Measurements from ENCODE around the gene GDPD3. TPM values are rescaled to one million over a fixed set of nuclear protein-coding genes. Genes with fewer than 3 reads are reported as not detected.

The GDPD3 gene
- total RNA-seq, 2 experiments from 2014 or later = 5.2 to 6.4 TPM

GRCh38 chr16:30063893-30064728 lies 49.2 kb downstream of the GDPD3 start:
- ChIA-PET CTCF (interaction anchor here (0.9 to 5.0 kb wide), 8 partner anchors 11 to 346 kb away, joined by 3 to 26 read pairs (median 3); partner anchors contain the start of gene TBX6), POLR2A (interaction anchor here (0.6 to 7.2 kb wide), 11 partner anchors 9 to 594 kb away, joined by 4 to 118 read pairs (median 17); partner anchors contain the start of genes CORO1A, FBRS, PPP4C and SEPTIN1)
- Mint-ChIP-seq H3K4me3 (peak overlapping the region; percentile 100), H3K36me3 (ENCODE audit: low read depth) (peaks cover 47% of the 10 kb centered on the region), H3K4me1 (ENCODE audit: low read depth) (peaks cover 34% of the 10 kb centered on the region), H3K27ac (peak overlapping the region; percentile 96), H3K27me3 (no peaks in the 10 kb centered on the region), H3K9me3 (no peaks in the 10 kb centered on the region)
- Histone ChIP-seq H3K36me3 (ENCODE audit: insufficient read depth, low read length) (peaks cover 25% of the 10 kb centered on the region), H3K4me3 (ENCODE audit: low read length) (peak overlapping the region; percentile 100), H3K27ac (ENCODE audit: low read depth in 1 of 2, low read length in 2 of 2) (peak overlapping the region; percentile 87 to 92), H3K4me1 (ENCODE audit: insufficient read depth, low read length) (peaks cover 49% of the 10 kb centered on the region), H3K9me3 (ENCODE audit: control insufficient read depth in 1 of 2, insufficient read depth in 1 of 2, low read length in 2 of 2) (no peaks in the 10 kb centered on the region), H3K27me3 (ENCODE audit: control insufficient read depth in 1 of 2, insufficient read depth in 2 of 2, low read length in 2 of 2) (no peaks in the 10 kb centered on the region)
- peak; percentile 16 for ATAC-seq (ENCODE audit: poor library complexity)
- intact Hi-C loops (cut with DNase I, micrococcal nuclease) = loop anchor here (1.0 to 10.0 kb wide), 6 partner anchors 9 to 571 kb away; partner anchors contain the start of genes GDPD3 (in 1 of the 2), MAPK3 (in 1 of the 2) and ZNF771 (in 1 of the 2)
- peak; percentile 43 to 84 (median 66) for DNase-seq
- TF ChIP-seq CTCF (IDR thresholded peaks at IDR 0.05) = peak; percentile 50

GRCh38 chr16:30063278-30063892 lies 50.0 kb downstream of the GDPD3 start:
- peaks cover 41% of the 10 kb centered on the region for H3K4me1 ChIP-seq (ENCODE audit: insufficient read depth, low read length)
- intact Hi-C loops (cut with DNase I, micrococcal nuclease) = loop anchor here (10.0 kb wide), 4 partner anchors 51 to 571 kb away; partner anchors contain the start of genes GDPD3 (in 1 of the 2) and ZNF771 (in 1 of the 2)
- H3K4me1 Mint-ChIP-seq (ENCODE audit: low read depth) = peaks cover 27% of the 10 kb centered on the region
- TF ChIP-seq CTCF (IDR thresholded peaks at IDR 0.05) = no peak
- peak overlapping the region; percentile 100 for H3K4me3 Mint-ChIP-seq
- H3K27me3 Mint-ChIP-seq = no peaks in the 10 kb centered on the region
- peak overlapping the region; percentile 87 to 92 for H3K27ac ChIP-seq (ENCODE audit: low read depth in 1 of 2, low read length in 2 of 2)
- ATAC-seq (ENCODE audit: poor library complexity) (no peak), DNase-seq (no peak)
- POLR2A ChIA-PET = interaction anchor here (0.6 to 7.2 kb wide), 4 partner anchors 10 to 1242 kb away, joined by 4 to 118 read pairs (median 56); partner anchors contain the start of genes CORO1A and TBX6
- H3K27ac Mint-ChIP-seq = peak overlapping the region; percentile 96
- H3K4me3 ChIP-seq (ENCODE audit: low read length) = peak overlapping the region; percentile 100
- H3K36me3 Mint-ChIP-seq (ENCODE audit: low read depth) = peaks cover 40% of the 10 kb centered on the region
- H3K9me3 ChIP-seq (ENCODE audit: control insufficient read depth in 1 of 2, insufficient read depth in 1 of 2, low read length in 2 of 2) = no peaks in the 10 kb centered on the region
- CTCF ChIA-PET = interaction anchor here (0.9 to 1.3 kb wide), 5 partner anchors 10 to 346 kb away, joined by 3 to 4 read pairs (median 3); partner anchors contain the start of gene TBX6
- H3K27me3 ChIP-seq (ENCODE audit: control insufficient read depth in 1 of 2, insufficient read depth in 2 of 2, low read length in 2 of 2) = no peaks in the 10 kb centered on the region
- H3K9me3 Mint-ChIP-seq = no peaks in the 10 kb centered on the region
- peaks cover 18% of the 10 kb centered on the region for H3K36me3 ChIP-seq (ENCODE audit: insufficient read depth, low read length)

- ChIA-PET CTCF (interaction anchor here (1.0 kb wide), 1 partner anchor 31 kb away, joined by 4 read pairs; the partner anchor contains the start of gene TBX6), POLR2A (interaction anchor here (1.1 kb wide), 1 partner anchor 8 kb away, joined by 4 read pairs; a partner anchor contains a TSS)
- H3K27me3 Mint-ChIP-seq = no peaks in the 10 kb centered on the region
- no peak for TF ChIP-seq CTCF (IDR thresholded peaks at IDR 0.05)
- H3K27me3 ChIP-seq (ENCODE audit: control insufficient read depth in 1 of 2, insufficient read depth in 2 of 2, low read length in 2 of 2) = no peaks in the 10 kb centered on the region
- no peak overlapping the region for H3K4me3 ChIP-seq (ENCODE audit: low read length)
- no peaks in the 10 kb centered on the region for H3K9me3 Mint-ChIP-seq
- H3K4me1 ChIP-seq (ENCODE audit: insufficient read depth, low read length) = peaks cover 18% of the 10 kb centered on the region
- no peak overlapping the region for H3K27ac ChIP-seq (ENCODE audit: low read depth in 1 of 2, low read length in 2 of 2)
- H3K27ac Mint-ChIP-seq = peak overlapping the region; percentile 17
- intact Hi-C loops (cut with DNase I, micrococcal nuclease) = loop anchor here (10.0 kb wide), 4 partner anchors 54 to 574 kb away; partner anchors contain the start of genes GDPD3 (in 1 of the 2) and ZNF771 (in 1 of the 2)
- H3K4me1 Mint-ChIP-seq (ENCODE audit: low read depth) = peaks cover 14% of the 10 kb centered on the region
- peaks cover 19% of the 10 kb centered on the region for H3K36me3 Mint-ChIP-seq (ENCODE audit: low read depth)
- DNase-seq = no peak
- H3K36me3 ChIP-seq (ENCODE audit: insufficient read depth, low read length) = no peaks in the 10 kb centered on the region
- peak overlapping the region; percentile 56 for H3K4me3 Mint-ChIP-seq
- H3K9me3 ChIP-seq (ENCODE audit: control insufficient read depth in 1 of 2, insufficient read depth in 1 of 2, low read length in 2 of 2) = no peaks in the 10 kb centered on the region
- ATAC-seq (ENCODE audit: poor library complexity) = no peak
Measured at GRCh38 chr16:30060836-30061554, 52.3 kb downstream of the GDPD3 start.

Measured in CD4-positive, alpha-beta T cell (primary cell).